Parathyroid adenoma (tissue), 2 donors: ENCODE measurements around the gene BCO1.

Experiments
- H2AFZ ChIP-seq: fragments of 300-600 bp; sonication (generic); one replicate; pipeline ENCODE4 v1.7.0; 2017; ENCODE audit warnings: antibody characterized with exemption, mild to moderate bottlenecking
- H3K27ac ChIP-seq: fragments of 300-600 bp; sonication (generic); one replicate; pipeline ENCODE4 v1.7.0; 2017
- H3K27me3 ChIP-seq: fragments of 300-600 bp; sonication (generic); one replicate; pipeline ENCODE4 v1.7.0; 2017; ENCODE audit warnings: low read length; ENCODE audit not compliant: control insufficient read depth, insufficient read depth
- H3K36me3 ChIP-seq: fragments of 300-600 bp; sonication (generic); one replicate; pipeline ENCODE4 v1.7.0; 2017; ENCODE audit warnings: low read length; ENCODE audit not compliant: control insufficient read depth, insufficient read depth
- H3K4me1 ChIP-seq: fragments of 300-600 bp; sonication (generic); one replicate; pipeline ENCODE4 v1.7.0; 2017; ENCODE audit warnings: control low read depth
- H3K4me2 ChIP-seq: fragments of 300-600 bp; sonication (generic); one replicate; pipeline ENCODE4 v1.7.0; 2017; ENCODE audit warnings: low read length
- H3K4me3 ChIP-seq: fragments of 300-600 bp; sonication (generic); one replicate; pipeline ENCODE4 v1.7.0; 2017; ENCODE audit warnings: low read depth, low read length
- H3K79me2 ChIP-seq: fragments of 300-600 bp; sonication (generic); one replicate; pipeline ENCODE4 v1.7.0; 2017; ENCODE audit warnings: control low read depth
- H3K9ac ChIP-seq: fragments of 300-600 bp; sonication (generic); one replicate; pipeline ENCODE4 v1.7.0; 2017; ENCODE audit warnings: mild to moderate bottlenecking
- H3K9me3 ChIP-seq: fragments of 300-600 bp; sonication (generic); one replicate; pipeline ENCODE4 v1.7.0; 2017; ENCODE audit warnings: low read length; ENCODE audit not compliant: control insufficient read depth
- CTCF ChIP-seq: fragments of 300-600 bp; sonication (generic); IDR thresholded peaks from one replicate; pipeline ENCODE4 v1.7.0; 2017; ENCODE audit warnings: antibody characterized with exemption, mild to moderate bottlenecking
- donor health status: primary hyperparathyroidism.

BCO1 gene

GRCh38 chr16:81291117-81291516, 52.6 kb downstream of the BCO1 start:
- Histone ChIP-seq H3K4me2 (no peak overlapping the region), H3K79me2 (no peaks in the 10 kb centered on the region), H3K36me3 (no peaks in the 10 kb centered on the region), H2AFZ (no peak overlapping the region), H3K9me3 (no peaks in the 10 kb centered on the region), H3K4me3 (no peak overlapping the region), H3K27ac (no peak overlapping the region), H3K9ac (no peak overlapping the region), H3K27me3 (no peaks in the 10 kb centered on the region), H3K4me1 (no peaks in the 10 kb centered on the region)
- TF ChIP-seq CTCF: no peak

GRCh38 chr16:81292936-81293335, 54.4 kb downstream of the BCO1 start:
- no peak overlapping the region for H3K4me3 ChIP-seq
- H3K4me2 ChIP-seq: no peak overlapping the region
- no peaks in the 10 kb centered on the region for H3K4me1 ChIP-seq
- no peak overlapping the region for H2AFZ ChIP-seq
- H3K27me3 ChIP-seq: no peaks in the 10 kb centered on the region
- H3K27ac ChIP-seq: no peak overlapping the region
- H3K36me3 ChIP-seq: no peaks in the 10 kb centered on the region
- H3K9ac ChIP-seq: no peak overlapping the region
- H3K9me3 ChIP-seq: no peaks in the 10 kb centered on the region
- no peak for TF ChIP-seq CTCF
- no peaks in the 10 kb centered on the region for H3K79me2 ChIP-seq

- Histone ChIP-seq H3K36me3 (no peaks in the 10 kb centered on the region), H3K27ac (no peak overlapping the region), H3K9ac (no peak overlapping the region), H3K4me2 (no peak overlapping the region), H2AFZ (no peak overlapping the region), H3K4me1 (no peaks in the 10 kb centered on the region), H3K9me3 (no peaks in the 10 kb centered on the region), H3K4me3 (no peak overlapping the region), H3K79me2 (no peaks in the 10 kb centered on the region), H3K27me3 (no peaks in the 10 kb centered on the region)
- no peak for TF ChIP-seq CTCF
These were observed 55.7 kb downstream of the BCO1 start for GRCh38 chr16:81293909-81294802.

GRCh38 chr16:81296631-81297030, 58.1 kb downstream of the BCO1 start:
- no peaks in the 10 kb centered on the region for H3K9me3 ChIP-seq
- H3K27me3 ChIP-seq: no peaks in the 10 kb centered on the region
- no peaks in the 10 kb centered on the region for H3K36me3 ChIP-seq
- no peak overlapping the region for H2AFZ ChIP-seq
- H3K4me2 ChIP-seq: no peak overlapping the region
- H3K4me1 ChIP-seq: no peaks in the 10 kb centered on the region
- H3K79me2 ChIP-seq: no peaks in the 10 kb centered on the region
- H3K4me3 ChIP-seq: no peak overlapping the region
- no peak overlapping the region for H3K9ac ChIP-seq
- no peak for TF ChIP-seq CTCF
- H3K27ac ChIP-seq: no peak overlapping the region

- Histone ChIP-seq H3K4me3 (no peak overlapping the region), H3K36me3 (no peaks in the 10 kb centered on the region), H3K9ac (no peak overlapping the region), H3K79me2 (peaks cover 9% of the 10 kb centered on the region), H3K27me3 (no peaks in the 10 kb centered on the region), H3K9me3 (no peaks in the 10 kb centered on the region), H3K4me2 (no peak overlapping the region), H2AFZ (no peak overlapping the region), H3K4me1 (no peaks in the 10 kb centered on the region), H3K27ac (no peak overlapping the region)
- no peak for TF ChIP-seq CTCF
These were observed 69.3 kb downstream of the BCO1 start for GRCh38 chr16:81307770-81308169.
